ENCODE data around the gene USP7. TPM values are rescaled to one million over a fixed set of nuclear protein-coding genes. Genes with fewer than 3 reads are reported as not detected.
A peak's percentile ranks its signal among the peaks of the same experiment; 100 is the strongest.

Gene USP7
- polyA plus RNA-seq, 4 donors = 31.6 to 97.1 (median 36.0) TPM

GRCh38 chr16:8892101-8892575 is 71.6 kb downstream of the USP7 start:
- peaks cover 17 to 83% (median 29%) of the 10 kb centered on the region in 3 donors for H3K36me3 ChIP-seq (ENCODE audit: control insufficient read depth in 3 of 3, insufficient read depth in 2 of 3, low read depth in 1 of 3, low read length in 3 of 3)
- no peak for DNase-seq
- no peak overlapping the region for H3K4me3 ChIP-seq (ENCODE audit: low read depth in 1 of 3, low read length in 3 of 3)
- H3K27ac ChIP-seq (ENCODE audit: low read depth in 1 of 3, low read length in 2 of 3) = peak overlapping the region in 1 of 3 donors; percentile 7
- H3K4me1 ChIP-seq (ENCODE audit: control insufficient read depth in 3 of 3, insufficient read depth in 2 of 3, low read depth in 1 of 3, low read length in 2 of 3) = no peaks in the 10 kb centered on the region
- H3K9me3 ChIP-seq (ENCODE audit: control insufficient read depth in 2 of 2, insufficient read depth in 1 of 2, low read depth in 1 of 2, low read length in 1 of 2) = no peaks in the 10 kb centered on the region
- FAIRE-seq = no peak
- WGBS, 3 donors = 80 to 85% (median 82%) methylated on average over 16 of the region's 16 CpGs
- no peaks in the 10 kb centered on the region for H3K27me3 ChIP-seq (ENCODE audit: control insufficient read depth in 3 of 3, insufficient read depth in 3 of 3, low read length in 3 of 3)

DNA sequence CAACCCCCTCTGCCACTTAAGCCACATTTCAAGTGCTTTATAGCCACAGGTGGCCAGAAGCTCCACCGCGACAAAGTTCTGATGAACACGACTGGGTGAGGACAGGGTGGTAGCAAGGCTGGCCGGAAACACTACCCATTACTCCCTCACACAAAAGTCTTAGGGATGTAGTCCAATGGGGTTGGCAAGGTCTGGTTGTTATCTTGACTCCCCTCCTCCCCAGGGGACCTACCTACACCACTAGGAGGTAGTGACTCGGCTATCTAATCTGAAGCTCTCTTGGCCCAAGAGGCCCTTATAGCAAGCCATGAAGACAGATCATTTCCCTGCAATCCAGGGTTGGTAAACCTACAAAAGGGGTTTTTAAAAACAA is 73.2 kb downstream of the USP7 start:
- FAIRE-seq (no peak), DNase-seq (no peak)
- no peak overlapping the region for H3K4me3 ChIP-seq (ENCODE audit: low read depth in 1 of 3, low read length in 3 of 3)
- H3K9me3 ChIP-seq (ENCODE audit: control insufficient read depth in 2 of 2, insufficient read depth in 1 of 2, low read depth in 1 of 2, low read length in 1 of 2) = no peaks in the 10 kb centered on the region
- no peak overlapping the region for H3K27ac ChIP-seq (ENCODE audit: low read depth in 1 of 3, low read length in 2 of 3)
- H3K36me3 ChIP-seq (ENCODE audit: control insufficient read depth in 3 of 3, insufficient read depth in 2 of 3, low read depth in 1 of 3, low read length in 3 of 3) = peaks cover 7 to 74% (median 20%) of the 10 kb centered on the region in 3 donors
- no peaks in the 10 kb centered on the region for H3K27me3 ChIP-seq (ENCODE audit: control insufficient read depth in 3 of 3, insufficient read depth in 3 of 3, low read length in 3 of 3)
- peaks cover 0 to 13% (median 5%) of the 10 kb centered on the region in 3 donors for H3K4me1 ChIP-seq (ENCODE audit: control insufficient read depth in 3 of 3, insufficient read depth in 2 of 3, low read depth in 1 of 3, low read length in 2 of 3)
- WGBS, 3 donors = 84 to 91% (median 85%) methylated on average over 5 of the region's 5 CpGs

- H3K4me1 ChIP-seq (ENCODE audit: control insufficient read depth in 3 of 3, insufficient read depth in 2 of 3, low read depth in 1 of 3, low read length in 2 of 3) = peaks cover 0 to 18% (median 5%) of the 10 kb centered on the region in 3 donors
- H3K9me3 ChIP-seq (ENCODE audit: control insufficient read depth in 2 of 2, insufficient read depth in 1 of 2, low read depth in 1 of 2, low read length in 1 of 2) = no peaks in the 10 kb centered on the region
- no peak overlapping the region for H3K27ac ChIP-seq (ENCODE audit: low read depth in 1 of 3, low read length in 2 of 3)
- WGBS, 3 donors = 71 to 78% (median 77%) methylated on average over 14 of the region's 14 CpGs
- DNase-seq (no peak), FAIRE-seq (no peak)
- peaks cover 5 to 72% (median 17%) of the 10 kb centered on the region in 3 donors for H3K36me3 ChIP-seq (ENCODE audit: control insufficient read depth in 3 of 3, insufficient read depth in 2 of 3, low read depth in 1 of 3, low read length in 3 of 3)
- H3K4me3 ChIP-seq (ENCODE audit: low read depth in 1 of 3, low read length in 3 of 3) = no peak overlapping the region
- no peaks in the 10 kb centered on the region for H3K27me3 ChIP-seq (ENCODE audit: control insufficient read depth in 3 of 3, insufficient read depth in 3 of 3, low read length in 3 of 3)
Observed at GRCh38 chr16:8889893-8890548, 73.7 kb downstream of the USP7 start.

DNA sequence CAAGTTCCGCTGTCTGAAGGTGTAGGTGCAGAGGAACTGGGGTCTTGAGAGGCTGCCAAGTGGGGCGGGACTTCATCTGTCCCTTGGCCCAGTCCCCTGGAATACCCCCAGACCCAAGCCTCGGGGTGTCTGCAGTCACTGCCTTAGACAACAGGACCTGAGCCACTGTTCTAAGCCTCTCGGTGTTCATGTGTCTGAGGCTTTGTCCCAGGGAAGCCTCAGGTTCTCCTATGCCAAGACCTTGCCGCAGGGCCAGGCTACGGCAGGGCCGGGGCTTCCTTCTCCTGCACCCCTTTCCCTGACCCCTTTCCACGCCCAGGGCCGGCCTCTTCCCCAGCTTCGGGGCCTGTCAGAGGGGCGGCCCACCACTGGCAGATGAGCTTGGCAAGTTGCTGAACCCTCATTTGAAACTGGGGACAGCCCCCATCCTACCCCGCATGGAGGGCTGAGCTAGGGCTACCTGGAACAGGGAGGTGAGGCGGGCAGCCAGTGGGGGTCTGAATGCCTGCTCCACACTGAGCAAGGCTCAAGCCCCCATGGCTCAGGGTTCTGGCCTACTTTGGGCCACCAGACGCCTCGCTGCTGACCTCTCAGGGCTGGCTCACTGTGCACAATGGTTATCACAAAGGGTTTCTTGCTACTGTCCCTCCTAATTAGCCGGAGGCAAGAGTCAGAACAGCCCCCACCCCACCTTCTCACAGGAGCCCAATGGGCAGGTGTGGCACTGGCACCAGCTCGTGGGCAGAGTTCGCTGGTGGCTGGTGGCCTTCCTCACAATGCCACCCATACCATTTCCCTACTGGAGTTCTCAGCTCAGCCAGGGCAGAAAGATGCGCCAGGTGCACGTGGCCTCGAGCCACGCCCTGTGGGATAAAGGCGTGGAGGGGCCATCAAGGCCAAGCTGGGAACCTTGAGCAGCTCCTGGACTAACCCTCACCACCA is 74.5 kb downstream of the USP7 start:
- FAIRE-seq (no peak), DNase-seq (peak in 1 of 2 donors; percentile 45)
- 63 to 79% (median 74%) methylated on average over 22 to 23 of the region's 23 CpGs for WGBS, 3 donors
- Histone ChIP-seq H3K4me1 (ENCODE audit: control insufficient read depth in 3 of 3, insufficient read depth in 2 of 3, low read depth in 1 of 3, low read length in 2 of 3) (peaks cover 3 to 26% (median 5%) of the 10 kb centered on the region in 3 donors), H3K27me3 (ENCODE audit: control insufficient read depth in 3 of 3, insufficient read depth in 3 of 3, low read length in 3 of 3) (no peaks in the 10 kb centered on the region), H3K36me3 (ENCODE audit: control insufficient read depth in 3 of 3, insufficient read depth in 2 of 3, low read depth in 1 of 3, low read length in 3 of 3) (peaks cover 3 to 64% (median 10%) of the 10 kb centered on the region in 3 donors), H3K9me3 (ENCODE audit: control insufficient read depth in 2 of 2, insufficient read depth in 1 of 2, low read depth in 1 of 2, low read length in 1 of 2) (no peaks in the 10 kb centered on the region), H3K4me3 (ENCODE audit: low read depth in 1 of 3, low read length in 3 of 3) (no peak overlapping the region), H3K27ac (ENCODE audit: low read depth in 1 of 3, low read length in 2 of 3) (no peak overlapping the region)

- no peak for DNase-seq
- H3K36me3 ChIP-seq (ENCODE audit: control insufficient read depth in 3 of 3, insufficient read depth in 2 of 3, low read depth in 1 of 3, low read length in 3 of 3) = peaks cover 0 to 56% (median 4%) of the 10 kb centered on the region in 3 donors
- WGBS, 3 donors = 73 to 82% (median 80%) methylated on average over 16 of the region's 16 CpGs
Observed at GRCh38 chr16:8887952-8888560, 75.7 kb downstream of the USP7 start.

DNA sequence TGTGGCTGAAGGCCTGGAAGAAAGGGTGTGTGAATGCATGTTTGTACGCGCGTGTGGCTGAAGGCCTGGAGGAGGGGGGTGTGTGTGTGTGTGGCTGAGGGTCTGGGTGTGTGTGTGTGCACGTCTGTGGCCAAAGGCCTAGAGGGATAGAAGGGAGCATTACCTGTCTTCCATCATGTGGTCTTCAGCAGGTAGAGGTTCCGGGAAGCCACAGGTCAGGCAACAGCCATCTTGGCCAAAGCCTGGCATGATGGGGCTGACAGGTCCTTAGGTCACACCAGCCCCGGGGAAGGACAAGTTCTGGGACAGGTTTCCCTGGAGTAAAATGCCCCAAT is 76.3 kb downstream of the USP7 start:
- no peak overlapping the region for H3K27ac ChIP-seq (ENCODE audit: low read depth in 1 of 3, low read length in 2 of 3)
- no peak overlapping the region for H3K4me3 ChIP-seq (ENCODE audit: low read depth in 1 of 3, low read length in 3 of 3)
- no peak for DNase-seq
- H3K27me3 ChIP-seq (ENCODE audit: control insufficient read depth in 3 of 3, insufficient read depth in 3 of 3, low read length in 3 of 3) = no peaks in the 10 kb centered on the region
- no peak for FAIRE-seq
- H3K36me3 ChIP-seq (ENCODE audit: control insufficient read depth in 3 of 3, insufficient read depth in 2 of 3, low read depth in 1 of 3, low read length in 3 of 3) = peaks cover 0 to 57% (median 4%) of the 10 kb centered on the region in 3 donors
- WGBS, 3 donors = 87 to 93% (median 91%) methylated on average over 6 of the region's 6 CpGs
- no peaks in the 10 kb centered on the region for H3K9me3 ChIP-seq (ENCODE audit: control insufficient read depth in 2 of 2, insufficient read depth in 1 of 2, low read depth in 1 of 2, low read length in 1 of 2)
- H3K4me1 ChIP-seq (ENCODE audit: control insufficient read depth in 3 of 3, insufficient read depth in 2 of 3, low read depth in 1 of 3, low read length in 2 of 3) = peaks cover 3 to 38% (median 5%) of the 10 kb centered on the region in 3 donors

More at GRCh38 chr16:8887952-8888560, 75.7 kb downstream of the USP7 start:
- no peaks in the 10 kb centered on the region for H3K27me3 ChIP-seq (ENCODE audit: control insufficient read depth in 3 of 3, insufficient read depth in 3 of 3, low read length in 3 of 3)
- H3K27ac ChIP-seq (ENCODE audit: low read depth in 1 of 3, low read length in 2 of 3) = no peak overlapping the region
- FAIRE-seq = no peak
- H3K4me1 ChIP-seq (ENCODE audit: control insufficient read depth in 3 of 3, insufficient read depth in 2 of 3, low read depth in 1 of 3, low read length in 2 of 3) = peaks cover 3 to 34% (median 5%) of the 10 kb centered on the region in 3 donors
- H3K9me3 ChIP-seq (ENCODE audit: control insufficient read depth in 2 of 2, insufficient read depth in 1 of 2, low read depth in 1 of 2, low read length in 1 of 2) = no peaks in the 10 kb centered on the region
- H3K4me3 ChIP-seq (ENCODE audit: low read depth in 1 of 3, low read length in 3 of 3) = no peak overlapping the region

- FAIRE-seq (no peak), DNase-seq (no peak)
- Histone ChIP-seq H3K9me3 (ENCODE audit: control insufficient read depth in 2 of 2, insufficient read depth in 1 of 2, low read depth in 1 of 2, low read length in 1 of 2) (no peaks in the 10 kb centered on the region), H3K4me1 (ENCODE audit: control insufficient read depth in 3 of 3, insufficient read depth in 2 of 3, low read depth in 1 of 3, low read length in 2 of 3) (peaks cover 3 to 43% (median 5%) of the 10 kb centered on the region in 3 donors), H3K36me3 (ENCODE audit: control insufficient read depth in 3 of 3, insufficient read depth in 2 of 3, low read depth in 1 of 3, low read length in 3 of 3) (peaks cover 0 to 52% (median 4%) of the 10 kb centered on the region in 3 donors), H3K27me3 (ENCODE audit: control insufficient read depth in 3 of 3, insufficient read depth in 3 of 3, low read length in 3 of 3) (no peaks in the 10 kb centered on the region), H3K4me3 (ENCODE audit: low read depth in 1 of 3, low read length in 3 of 3) (peak overlapping the region in 1 of 3 donors; percentile 8), H3K27ac (ENCODE audit: low read depth in 1 of 3, low read length in 2 of 3) (peak overlapping the region in 1 of 3 donors; percentile 93)
- 55 to 69% (median 63%) methylated on average over 19 of the region's 19 CpGs for WGBS, 3 donors
Observed at GRCh38 chr16:8886593-8887430, 76.9 kb downstream of the USP7 start.

All from small intestine (tissue), 7 donors.